CD4-positive, alpha-beta T cell treated with Interleukin-4 for 1 hour (primary cell): Measurements from ENCODE around the gene COL8A1.
"Not testable (repeated sequence)": the region's sequence is repeated elsewhere in the genome, so short reads cannot be mapped to it uniquely, and the experiment has no call there.

Experiments
- DNase-seq, 2 donors: peaks; one replicate each; pipeline ENCODE4 v3.0.0-alpha.2; 2020 to 2022

The COL8A1 gene

DNA sequence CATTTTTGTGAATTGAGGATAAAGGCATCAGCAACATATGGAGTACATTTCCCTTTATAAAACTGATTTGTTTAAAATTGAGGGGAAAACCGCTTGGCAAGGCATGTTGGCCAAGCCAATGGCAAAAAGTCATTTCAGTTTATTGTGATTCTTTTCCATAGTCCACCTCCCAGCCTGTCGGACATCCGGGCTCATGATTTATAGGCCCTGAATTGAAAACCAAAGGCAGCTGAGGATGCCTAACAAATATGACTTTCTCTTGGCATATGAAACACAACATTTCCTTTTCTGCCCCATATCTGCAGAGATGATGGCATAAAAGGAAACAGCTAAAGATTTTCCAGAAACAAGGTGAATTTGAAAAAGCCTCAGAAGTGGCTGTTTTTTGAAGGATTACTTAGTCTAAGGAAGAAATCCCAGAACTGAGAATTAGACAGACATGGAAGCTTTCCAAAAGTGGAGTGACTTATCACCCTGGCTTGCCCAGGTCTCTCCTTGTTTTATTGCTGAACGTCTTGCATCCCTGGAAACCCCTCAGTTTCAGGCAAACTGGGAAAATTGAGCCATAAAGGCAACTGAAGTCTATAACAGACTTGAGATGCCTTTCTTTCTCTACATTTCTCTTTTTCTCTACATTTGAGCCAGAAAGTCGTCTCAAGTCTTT lies 74.0 kb downstream of the COL8A1 start:
- DNase-seq, result no peak

DNA sequence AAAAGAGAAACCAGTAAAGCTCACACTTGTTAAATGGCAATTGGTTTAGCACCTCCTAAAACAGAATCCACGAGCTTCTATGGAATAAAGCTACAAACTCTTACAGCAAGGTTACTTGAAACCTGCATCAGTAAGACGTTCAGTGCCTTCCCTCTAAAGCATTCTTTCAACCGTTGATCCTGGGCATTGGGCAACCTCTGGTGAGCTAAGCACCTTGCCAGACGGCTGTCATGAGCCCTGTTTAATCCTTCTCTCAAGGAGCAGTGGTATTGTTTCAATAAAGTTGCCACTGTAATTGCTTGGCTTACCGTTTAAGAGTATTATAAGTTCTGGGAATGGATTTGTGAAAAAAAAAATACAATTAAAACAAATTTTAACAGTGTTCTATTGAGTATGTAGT lies 75.0 kb downstream of the COL8A1 start:
- no peak for DNase-seq

DNA sequence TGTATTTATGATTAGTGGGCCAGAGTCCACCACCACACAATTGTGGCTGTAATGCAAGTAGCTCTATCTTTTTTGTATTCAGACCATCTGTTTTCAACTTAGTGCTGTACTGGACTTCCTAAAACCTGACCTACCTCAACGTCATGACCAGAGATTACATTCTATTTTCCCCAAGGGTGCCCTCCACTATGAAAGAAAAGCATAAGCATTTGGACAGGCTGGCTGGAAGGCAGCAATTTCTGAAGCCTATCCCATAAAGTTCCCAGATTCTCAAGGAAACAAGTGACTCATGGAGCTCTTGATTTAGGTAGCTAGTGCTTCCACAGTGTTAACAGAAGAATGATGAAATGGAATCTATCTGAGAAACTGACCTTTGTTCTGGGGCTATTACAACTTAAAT lies 75.8 kb downstream of the COL8A1 start:
- no peak for DNase-seq

DNA sequence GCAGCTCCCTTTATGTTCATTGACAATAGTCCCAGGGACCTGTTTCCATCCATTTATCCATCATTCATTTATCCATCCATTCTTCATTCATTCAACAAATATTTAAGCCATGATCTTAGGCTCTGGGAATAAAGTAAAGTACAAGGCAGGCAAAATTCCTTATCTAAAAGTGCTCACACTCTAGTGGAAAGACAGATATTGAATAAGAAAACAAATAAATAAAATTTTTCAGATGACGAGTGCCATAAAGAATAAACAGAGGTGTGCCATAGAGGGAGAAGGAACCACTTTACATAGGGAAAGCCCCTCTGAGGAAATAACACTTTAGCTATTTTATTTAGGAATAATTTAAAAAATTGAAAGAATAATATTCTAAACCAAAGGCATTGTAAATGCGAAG lies 76.2 kb downstream of the COL8A1 start:
- no peak for DNase-seq

DNA sequence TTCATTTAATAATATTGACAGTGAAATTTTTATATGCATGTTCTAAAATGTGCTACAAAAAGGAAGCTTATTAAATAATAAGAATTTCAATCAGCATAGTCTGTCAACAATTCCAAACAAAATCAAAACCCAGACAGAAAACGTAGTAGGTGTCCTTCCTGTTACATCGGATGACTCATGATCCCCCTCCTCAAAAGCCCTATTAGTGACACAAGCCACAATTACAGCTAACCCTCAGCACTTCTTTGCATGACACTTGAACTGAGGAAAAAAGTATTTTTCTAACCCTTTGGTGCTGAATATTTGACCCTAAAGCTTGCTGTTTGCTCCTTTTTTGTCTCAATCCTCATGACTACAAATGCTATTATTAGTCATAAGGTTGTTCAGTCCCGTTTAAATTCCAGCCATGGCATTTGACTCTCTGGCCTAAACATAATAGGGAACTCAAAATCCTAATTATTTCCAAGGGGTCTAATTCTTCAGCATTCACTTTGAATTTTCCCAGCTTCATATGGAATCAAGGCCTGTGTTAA lies 78.1 kb downstream of the COL8A1 start:
- DNase-seq, result no peak

DNA sequence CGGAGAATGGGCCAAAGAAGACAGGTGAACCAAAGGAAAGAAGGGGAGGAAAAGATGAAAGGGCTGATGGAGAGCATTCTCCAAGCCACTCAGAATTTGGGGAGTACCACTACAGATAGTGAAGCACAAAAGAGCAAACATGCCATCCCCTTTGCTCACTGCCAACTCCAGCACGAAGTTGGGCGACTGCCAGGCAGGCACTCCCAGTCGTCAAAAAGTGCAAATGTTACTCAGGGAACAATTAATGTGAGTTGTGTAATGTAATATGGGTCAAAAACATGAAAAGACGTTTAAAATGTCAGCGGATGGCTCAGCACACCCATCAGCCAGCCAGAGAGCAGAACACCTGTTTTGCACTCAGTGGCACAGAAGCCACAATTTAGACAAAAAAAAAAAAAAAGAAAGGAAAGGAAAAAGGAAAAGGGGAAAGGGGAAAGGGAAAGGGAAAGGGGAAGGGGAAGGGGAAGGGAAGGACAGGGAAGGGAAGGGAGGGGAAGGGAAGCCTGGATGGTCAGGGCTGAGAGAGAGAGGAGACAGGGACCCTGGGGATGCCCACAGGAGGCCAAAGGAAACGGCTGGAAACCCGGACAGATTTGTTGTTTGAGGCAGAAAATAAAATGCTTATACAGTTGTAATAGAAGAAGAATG lies 82.7 kb downstream of the COL8A1 start:
- DNase-seq, result no peak

DNA sequence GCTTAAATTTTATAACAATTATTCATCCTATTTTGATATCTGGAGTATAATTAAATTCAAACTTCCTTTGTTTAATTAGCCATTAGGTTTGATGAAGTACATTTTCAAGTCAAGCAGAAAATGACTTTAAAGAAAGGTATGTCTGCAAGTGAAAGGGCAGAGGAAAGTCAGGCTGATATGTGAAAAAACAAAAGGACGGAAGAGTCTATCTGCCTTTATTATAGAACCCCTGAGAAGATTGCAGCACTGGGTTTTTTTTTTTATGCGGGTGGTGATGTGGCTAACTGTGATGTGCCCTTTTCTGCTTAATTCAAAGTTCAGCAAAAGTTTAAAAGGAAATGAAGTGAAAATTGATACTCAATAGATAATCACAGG lies 83.2 kb downstream of the COL8A1 start:
- DNase-seq, result no peak

DNA sequence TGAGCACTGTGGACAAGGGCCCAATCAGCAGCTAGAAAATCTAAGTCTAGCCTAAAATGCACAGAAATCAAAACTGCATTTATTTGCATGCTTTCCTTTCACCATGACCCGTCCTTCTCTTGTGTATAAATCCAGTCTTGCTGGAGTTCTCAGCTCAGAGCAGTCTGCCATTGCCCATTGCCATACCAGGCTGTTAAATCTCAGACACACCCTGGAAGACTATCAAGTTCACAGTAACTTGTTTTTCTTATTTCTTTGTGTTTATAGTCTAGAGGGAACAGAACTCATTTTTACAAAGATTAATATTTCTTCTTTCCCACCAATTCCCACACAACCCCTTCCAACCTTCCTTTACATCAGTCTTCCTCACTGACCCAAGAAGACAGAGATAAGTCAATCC lies 85.9 kb downstream of the COL8A1 start:
- no peak for DNase-seq

DNA sequence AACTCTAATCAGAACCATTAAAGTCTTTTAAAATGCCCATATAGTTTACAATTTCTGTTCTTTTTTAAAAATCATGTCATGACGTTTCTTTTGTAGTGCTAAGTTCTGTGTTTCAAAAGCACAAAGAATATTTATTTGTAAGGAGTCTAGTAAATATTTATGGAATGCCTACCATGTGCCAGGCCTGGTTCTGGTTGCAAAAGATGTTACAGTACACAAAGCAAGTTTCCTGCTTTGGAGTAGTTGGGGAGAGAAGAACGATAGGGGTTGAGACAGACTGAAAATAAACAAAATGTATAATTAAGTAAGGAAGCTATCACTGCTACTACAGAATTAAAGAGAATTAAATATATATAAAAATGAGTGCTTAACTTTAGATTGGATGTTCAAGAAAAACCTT lies 92.5 kb downstream of the COL8A1 start:
- no peak for DNase-seq

DNA sequence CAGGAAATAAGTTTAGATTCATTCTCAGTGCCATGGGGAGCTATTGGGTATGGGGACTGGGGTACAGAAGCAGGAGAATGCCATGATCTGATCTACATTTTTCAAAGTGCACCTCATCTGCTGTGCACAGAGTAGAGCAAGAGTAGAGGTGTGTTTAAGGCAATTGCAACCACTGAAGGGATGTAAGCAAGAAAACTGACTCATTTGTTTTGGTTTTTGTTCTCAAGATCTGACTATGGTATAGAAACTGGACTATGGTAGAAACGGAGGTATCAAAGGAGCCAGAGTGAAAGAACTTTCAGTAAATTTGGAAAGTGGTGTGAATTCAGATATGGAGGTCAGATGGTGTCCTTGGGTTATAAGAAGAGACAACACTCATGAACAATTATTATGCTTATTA lies 93.1 kb downstream of the COL8A1 start:
- DNase-seq, result no peak

DNA sequence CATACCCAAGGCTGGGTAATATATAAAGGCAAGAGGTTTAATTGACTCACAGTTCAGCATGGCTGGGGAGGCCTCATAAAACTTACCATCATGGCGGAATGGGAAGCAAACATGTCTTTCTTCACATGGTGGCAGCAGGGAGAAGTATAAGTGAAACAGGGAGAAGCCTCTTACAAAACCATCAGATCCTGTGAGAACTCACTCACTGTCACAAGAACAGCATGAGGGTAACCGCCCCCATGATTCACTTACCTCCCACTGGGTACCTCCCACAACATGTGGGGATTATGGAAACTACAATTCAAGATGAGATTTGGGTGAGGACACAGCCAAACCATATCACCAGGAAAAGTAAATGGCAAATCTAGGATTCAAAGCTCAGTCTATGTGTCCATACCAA lies 102.0 kb downstream of the COL8A1 start:
- not testable (repeated sequence) for DNase-seq

DNA sequence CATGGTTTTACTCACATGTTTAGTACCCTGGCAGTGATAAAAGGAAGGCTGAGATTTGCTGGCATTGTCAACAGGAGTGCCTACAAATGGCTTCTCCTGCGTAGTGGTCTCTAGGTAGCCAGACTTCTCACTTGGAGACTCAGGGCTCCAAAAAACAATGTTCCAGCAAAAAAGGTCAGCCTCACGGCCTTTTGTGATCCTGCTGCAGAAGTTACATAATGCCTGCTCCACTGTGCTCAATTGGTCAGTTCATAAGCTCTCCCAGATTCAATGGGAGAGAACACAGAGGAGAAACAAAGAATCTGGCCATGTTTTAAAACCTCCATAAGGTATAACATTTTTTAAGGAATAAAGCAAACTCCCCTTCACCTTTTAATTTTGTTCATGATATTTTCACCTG lies 103.2 kb downstream of the COL8A1 start:
- no peak for DNase-seq

DNA sequence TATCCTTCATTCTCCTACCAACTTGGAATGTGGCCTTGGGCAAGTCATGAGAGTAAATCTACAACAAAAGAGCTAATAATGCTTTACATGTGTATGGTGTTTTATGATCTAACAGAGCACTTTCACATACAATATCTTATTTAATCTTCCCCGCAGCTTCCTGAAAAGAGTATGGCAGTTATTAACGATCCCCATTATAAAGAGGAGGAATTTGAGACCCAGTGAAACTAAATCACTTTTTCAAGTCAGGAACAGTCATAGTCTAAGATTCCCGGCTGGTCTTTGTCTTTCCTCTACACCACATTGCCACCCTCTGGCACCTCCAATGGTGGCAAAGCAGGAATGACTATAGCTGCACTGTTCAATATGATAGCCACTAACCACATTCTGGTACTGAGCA lies 109.5 kb downstream of the COL8A1 start:
- no peak for DNase-seq

DNA sequence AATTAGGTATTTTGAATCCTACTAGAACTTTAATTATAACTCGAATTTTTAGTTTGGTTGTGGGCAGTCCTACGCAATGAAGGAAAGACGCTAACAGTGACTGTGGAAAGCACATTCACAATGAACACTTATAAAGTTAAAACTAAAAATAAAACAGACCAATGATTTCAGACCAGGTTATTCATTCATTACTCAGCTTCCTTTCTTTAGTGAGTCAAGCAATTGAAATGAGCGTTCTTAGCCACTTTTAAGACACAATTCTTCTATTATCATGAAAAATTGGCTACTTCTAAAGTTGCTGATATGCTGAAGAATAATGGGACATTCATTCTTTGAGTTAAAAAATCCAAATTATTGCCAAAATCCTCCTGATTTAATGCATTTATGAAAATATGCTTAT lies 113.3 kb downstream of the COL8A1 start:
- DNase-seq, result no peak

DNA sequence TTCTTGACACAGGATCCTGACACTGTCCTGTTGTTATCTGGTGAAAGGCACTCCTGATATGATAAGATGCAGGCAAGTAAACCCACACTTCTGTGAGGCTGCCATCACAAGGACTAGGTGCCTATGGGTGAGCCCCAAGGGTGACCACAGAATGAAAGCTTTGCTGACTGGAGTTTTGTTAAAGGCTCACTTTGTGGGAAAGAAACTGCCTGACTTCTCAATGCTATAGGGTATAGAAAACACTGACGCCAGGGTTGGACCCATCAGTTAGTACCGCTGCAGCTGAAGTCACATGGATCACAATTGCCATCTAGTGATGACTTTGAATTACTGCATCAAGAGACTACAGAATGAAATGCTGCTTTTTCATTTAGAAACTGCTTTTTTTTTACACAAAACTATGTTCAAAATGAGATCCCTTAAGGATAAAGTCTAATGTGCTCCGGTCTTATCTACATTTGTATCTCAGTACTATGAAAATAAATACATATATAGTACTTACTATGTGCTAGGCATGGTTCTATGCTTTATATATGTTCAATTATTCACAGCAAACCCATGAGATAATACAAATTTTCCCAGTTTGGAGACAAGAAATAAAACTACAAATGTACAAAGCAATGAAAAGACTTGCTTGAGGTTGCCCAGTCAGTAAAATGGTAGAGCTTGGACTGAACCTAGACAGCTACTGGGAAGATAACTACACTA lies 115.0 kb downstream of the COL8A1 start:
- DNase-seq, result peak in 1 of 2 donors; percentile 13

DNA sequence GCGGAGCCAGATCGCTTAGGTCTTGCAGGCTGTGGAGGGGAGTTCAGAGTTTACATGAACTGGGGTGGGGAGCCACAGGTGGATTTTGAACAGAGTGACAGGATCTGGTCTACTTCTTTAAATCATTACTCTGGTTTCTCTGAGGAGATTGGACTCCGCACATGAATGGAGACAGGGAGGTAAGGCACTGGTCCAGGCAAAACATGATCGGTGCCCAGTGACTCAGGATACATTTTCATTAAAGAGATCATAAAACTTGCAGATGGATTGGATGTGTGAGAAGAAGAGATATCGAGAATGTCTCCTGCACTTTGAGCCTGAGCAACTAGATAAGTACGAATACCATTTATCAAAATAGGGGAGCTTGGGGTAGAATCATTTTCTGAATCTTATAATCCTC lies 117.4 kb downstream of the COL8A1 start:
- DNase-seq, result no peak

DNA sequence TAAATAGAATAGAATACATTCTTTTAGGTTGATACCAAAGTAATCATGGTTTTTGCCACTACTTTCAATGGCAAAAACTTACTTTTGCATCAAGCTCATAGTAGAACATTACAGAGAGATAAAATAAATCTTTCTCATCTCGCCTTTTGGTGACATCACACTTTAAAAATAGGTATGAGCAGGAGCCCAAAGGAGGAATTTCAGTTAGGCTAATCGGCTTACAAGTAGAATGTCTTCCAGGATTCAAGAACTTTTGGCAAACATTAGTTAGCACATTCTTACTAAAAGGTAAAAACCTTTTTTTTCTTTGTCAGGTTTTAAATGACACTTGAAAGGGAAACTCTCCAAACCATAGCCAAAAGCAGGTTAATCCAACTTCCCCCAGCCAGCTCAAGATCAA lies 119.6 kb downstream of the COL8A1 start:
- DNase-seq, result no peak

DNA sequence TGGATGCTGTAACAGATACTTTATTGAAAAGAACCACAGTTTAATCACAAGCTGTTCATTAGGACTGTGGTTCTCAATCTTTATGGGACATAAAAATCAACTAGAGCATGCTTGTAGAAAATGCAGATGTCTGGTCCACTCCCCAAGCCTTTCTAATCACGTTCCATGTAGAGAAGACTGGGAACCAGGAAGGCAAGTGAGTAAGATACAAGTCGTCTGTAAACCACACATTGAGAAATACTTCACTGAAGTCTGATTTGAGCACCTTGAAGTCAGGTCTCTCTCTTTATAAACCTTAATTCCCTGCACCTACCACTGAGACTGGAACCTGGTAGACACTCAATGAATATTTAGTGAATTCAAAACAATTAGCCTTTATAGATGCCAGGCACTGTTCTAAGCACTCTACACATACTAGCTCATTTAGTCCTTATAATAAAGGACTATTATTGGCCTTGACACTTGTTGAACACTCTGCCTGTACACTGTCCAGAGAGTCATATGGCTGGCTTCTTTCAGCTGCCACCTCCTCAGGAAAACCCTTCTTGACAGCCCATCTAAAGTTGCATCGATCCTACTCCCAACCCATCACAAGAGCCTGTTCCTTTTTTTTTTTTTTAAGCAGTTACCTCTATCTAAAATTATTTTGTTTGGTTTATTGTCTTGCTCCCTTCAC lies 120.2 kb downstream of the COL8A1 start:
- DNase-seq, result no peak

DNA sequence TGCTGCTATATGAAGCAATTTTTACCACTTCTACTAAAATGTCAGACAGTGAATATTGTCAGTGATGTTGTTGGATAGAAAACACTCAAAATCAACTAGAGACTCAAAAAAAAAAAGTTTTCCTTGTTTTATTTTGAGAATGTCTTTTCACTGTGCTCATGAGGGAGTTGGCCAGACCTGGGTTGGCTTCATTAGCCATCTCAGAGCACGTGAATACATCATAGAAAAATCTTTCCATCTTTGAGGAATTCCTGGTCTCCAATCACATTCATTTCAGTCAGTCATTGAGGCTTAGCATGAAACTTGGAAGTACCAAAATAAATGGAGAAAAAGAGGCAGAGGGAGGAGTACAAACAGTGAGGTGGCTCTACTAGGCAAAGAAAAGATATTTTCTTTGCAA lies 121.6 kb downstream of the COL8A1 start:
- DNase-seq, result no peak

DNA sequence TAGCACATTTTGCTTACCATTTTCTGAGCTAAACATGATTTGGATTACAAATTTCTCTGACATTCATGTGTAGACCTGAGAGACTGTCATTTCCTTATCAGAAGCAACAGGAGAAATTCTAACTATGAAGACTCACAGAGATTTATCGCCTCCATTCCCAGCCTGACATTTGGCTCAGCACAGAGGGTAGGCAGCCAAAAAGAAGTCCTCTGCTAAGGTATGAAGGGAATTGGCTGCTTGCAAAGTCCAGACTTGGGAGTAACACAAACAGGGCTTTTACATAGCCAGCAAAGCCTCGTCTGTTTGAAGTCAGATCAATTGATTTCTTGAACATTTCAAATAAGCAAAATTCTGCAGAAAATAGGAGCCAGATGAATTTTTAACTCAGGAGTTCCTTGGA lies 122.2 kb downstream of the COL8A1 start:
- no peak for DNase-seq

DNA sequence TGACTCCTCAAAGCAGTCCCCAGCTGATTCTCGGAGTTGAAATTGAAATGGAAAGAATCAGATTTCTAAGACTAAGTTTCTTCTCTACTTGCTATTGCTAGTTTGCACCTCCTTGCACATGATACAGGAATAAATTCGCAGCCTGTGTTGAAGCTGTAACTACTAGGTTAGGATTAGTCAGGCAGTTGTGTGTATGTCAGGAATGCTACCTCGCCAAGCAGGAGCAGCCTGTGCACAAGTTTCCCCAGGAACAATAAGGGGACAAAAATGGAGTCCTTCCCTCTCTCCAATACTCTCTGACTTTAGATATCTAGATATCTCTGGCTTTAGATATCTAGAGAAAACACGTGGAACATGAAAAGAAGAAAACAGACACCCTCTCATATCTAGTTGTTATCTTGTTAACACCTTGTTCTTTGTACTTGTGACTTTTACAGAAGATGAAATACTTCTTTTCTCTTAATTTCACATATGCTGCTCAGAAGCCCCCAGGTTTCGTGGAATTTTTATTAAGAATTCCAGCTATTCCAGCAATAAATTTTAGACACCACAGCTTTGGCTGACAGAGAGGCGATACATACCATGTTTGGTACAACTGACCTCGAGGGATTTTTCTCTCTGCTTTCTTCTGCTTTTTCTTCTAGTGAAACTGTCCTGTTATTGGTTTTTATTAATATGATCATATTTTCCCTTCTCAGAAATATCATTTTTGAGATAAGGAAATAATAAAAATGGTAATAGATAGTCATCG lies 123.2 kb downstream of the COL8A1 start:
- DNase-seq, result no peak

DNA sequence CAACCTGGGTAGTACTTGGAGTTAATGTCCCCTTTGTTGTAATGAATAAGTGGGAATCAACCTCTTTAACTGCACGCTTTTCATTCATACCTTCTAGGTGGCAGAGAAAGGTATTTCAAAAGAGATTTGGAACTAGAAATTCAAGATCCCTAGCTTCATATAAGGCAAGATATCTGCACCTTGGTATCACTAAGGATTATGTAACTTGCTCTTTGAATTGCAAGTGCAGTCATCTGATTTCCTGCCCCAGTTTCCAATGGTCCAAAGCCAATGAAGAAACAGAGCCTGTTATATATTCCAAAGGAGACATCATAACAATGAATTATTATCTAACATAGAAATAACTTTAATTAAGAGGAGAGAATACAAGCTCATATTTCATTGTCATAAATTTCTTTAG lies 124.5 kb downstream of the COL8A1 start:
- DNase-seq, result no peak

DNA sequence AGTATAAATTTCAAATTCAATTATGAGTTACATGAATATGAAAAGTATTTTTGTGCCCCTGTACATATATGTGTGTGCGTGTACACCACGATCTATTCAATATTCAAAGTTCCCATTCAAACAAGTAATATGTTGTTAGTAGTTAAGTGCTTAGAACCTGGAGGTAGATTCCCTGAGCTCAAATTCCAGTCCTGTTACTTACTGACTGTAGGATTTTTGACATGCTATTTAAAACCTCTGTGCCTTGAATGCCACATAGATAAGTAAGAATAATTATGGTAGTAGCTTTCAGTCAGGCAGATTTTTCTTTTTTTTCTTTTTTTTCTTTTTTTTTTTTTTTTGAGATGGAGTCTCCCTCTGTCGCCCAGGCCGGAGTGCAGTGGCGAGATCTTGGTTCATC lies 126.0 kb downstream of the COL8A1 start:
- DNase-seq, result no peak
